BLaER1 (cell line): ENCODE results near the gene IER2.
"Not testable (repeated sequence)": the region's sequence is repeated elsewhere in the genome, so short reads cannot be mapped to it uniquely, and the experiment has no call there.

Source experiments
- H3K27ac ChIP-seq: shearing (Covaris generic); formaldehyde crosslinking; 2 replicates; pipeline ENCODE4 v1.8.1; 2022
- H3K27me3 ChIP-seq: shearing (Covaris generic); formaldehyde crosslinking; 2 replicates; pipeline ENCODE4 v1.8.1; 2022
- H3K36me3 ChIP-seq: shearing (Covaris generic); formaldehyde crosslinking; 2 replicates; pipeline ENCODE4 v1.8.1; 2022
- H3K4me1 ChIP-seq: shearing (Covaris generic); formaldehyde crosslinking; 2 replicates; pipeline ENCODE4 v1.8.1; 2022
- H3K4me2 ChIP-seq: shearing (Covaris generic); formaldehyde crosslinking; 2 replicates; pipeline ENCODE4 v1.8.1; 2022
- H3K4me3 ChIP-seq: shearing (Covaris generic); formaldehyde crosslinking; 2 replicates; pipeline ENCODE4 v1.8.1; 2022
- H3K9ac ChIP-seq: shearing (Covaris generic); formaldehyde crosslinking; 2 replicates; pipeline ENCODE4 v1.8.1; 2022
- H3K9me3 ChIP-seq: shearing (Covaris generic); formaldehyde crosslinking; 2 replicates; pipeline ENCODE4 v1.8.1; 2022
- H4K20me1 ChIP-seq: shearing (Covaris generic); formaldehyde crosslinking; 2 replicates; pipeline ENCODE4 v1.8.1; 2022
- Cebpa-rat ChIP-seq: shearing (Covaris generic); IDR thresholded peaks from 2 replicates; pipeline ENCODE4 v1.8.1; 2022

IER2 gene

DNA sequence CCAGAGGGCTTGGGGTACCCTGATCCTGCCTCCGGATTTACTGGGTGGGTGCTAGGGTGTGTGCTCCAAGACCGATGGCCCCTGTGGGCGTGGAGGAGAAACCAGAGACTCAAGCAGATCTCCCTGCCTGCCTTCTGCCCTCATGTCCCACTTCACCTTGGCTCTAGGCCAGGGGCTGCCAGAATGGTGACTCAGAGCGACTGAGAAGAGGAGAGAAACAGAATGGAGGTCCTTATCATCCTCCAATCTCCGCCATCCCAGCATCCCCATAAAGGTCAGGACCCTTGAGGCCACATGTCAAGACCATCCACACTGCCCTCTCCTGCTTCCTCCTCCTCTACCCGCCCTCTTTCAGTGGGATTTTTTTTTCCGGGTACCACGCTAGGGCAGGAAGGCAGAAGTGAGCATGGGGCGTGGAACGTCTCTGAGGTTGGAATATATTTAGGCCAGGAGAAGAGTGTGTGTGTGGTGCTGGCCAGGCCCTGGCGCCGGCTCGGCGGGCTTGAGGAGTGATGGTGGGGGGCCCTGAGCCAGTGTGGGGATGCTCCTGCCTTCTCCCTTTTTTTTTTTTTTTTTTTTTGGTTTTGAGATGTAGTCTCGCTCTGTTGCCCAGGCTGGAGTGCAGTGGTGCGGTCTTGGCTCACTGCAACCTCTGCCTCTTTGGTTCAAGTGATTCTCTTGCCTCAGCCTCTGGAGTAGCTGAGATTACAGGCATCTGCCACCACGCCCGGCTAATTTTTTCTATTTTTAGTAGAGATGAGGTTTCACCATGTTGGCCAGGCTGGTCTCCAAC, 22.3 kb downstream of the IER2 start:
- Histone ChIP-seq H3K27ac (peak overlapping the region; percentile 74), H3K9ac (peak overlapping the region; percentile 50), H3K4me1 (peaks cover 91% of the 10 kb centered on the region), H3K4me3 (no peak overlapping the region), H3K27me3 (no peaks in the 10 kb centered on the region), H3K36me3 (no peaks in the 10 kb centered on the region), H3K9me3 (no peaks in the 10 kb centered on the region), H3K4me2 (peak overlapping the region; percentile 93), H4K20me1 (no peaks in the 10 kb centered on the region)
- TF ChIP-seq Cebpa-rat: no peak

DNA sequence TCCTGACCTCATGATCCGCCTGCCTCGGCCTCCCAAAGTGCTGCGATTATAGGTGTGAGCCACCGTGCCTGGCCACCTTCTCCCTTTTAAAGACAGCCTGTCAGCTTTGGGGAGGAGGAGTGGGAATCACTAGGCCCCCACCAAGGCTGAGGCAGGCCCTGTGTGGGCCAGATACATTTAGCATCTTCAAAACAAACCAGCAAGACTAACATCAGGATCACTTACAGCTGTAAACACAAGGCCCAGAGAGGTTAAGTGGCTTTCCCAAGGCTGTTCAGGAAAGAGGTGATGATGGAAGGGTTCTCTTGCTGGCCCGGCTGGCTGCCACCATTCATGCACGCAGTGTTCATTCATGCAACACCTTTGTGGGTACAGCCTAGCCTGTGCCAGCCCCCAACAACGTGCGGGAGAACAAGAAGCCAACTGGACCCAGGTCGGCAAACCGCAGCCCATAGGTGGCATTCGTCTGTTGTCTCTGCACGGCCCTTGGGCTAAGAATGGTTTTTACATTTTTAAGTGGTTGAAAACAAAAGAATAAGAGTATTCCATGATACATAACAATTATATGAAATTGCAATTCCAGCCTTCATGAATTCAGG, 23.0 kb downstream of the IER2 start:
- Histone ChIP-seq H3K4me2 (peak overlapping the region; percentile 93), H3K9ac (peak overlapping the region; percentile 13; the same call in 1 of the 2 replicates), H3K4me3 (no peak overlapping the region), H3K4me1 (peaks cover 84% of the 10 kb centered on the region), H3K36me3 (no peaks in the 10 kb centered on the region), H4K20me1 (no peaks in the 10 kb centered on the region), H3K27ac (peak overlapping the region; percentile 74), H3K9me3 (no peaks in the 10 kb centered on the region), H3K27me3 (no peaks in the 10 kb centered on the region)
- no peak for TF ChIP-seq Cebpa-rat

DNA sequence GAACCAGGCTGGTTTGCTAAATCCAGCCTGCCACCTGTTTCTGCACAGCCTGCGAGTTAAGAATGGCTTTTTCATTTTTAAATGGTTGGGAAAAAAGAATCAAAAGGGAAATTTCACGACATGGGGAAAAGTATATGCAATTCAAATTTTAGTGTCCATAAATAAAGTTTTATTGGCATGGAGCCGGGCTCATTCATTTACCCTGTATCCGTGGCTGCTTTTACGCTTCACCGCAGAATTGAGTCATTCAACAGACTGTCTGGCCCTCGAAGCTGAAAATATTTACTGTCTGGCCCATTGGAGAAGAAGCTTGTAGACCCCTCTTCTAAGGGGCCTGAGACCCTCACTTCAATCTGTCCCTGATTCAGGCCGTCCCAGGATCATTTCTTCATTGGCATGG, 26.1 kb downstream of the IER2 start:
- Histone ChIP-seq H3K27me3 (no peaks in the 10 kb centered on the region), H3K9ac (no peak overlapping the region), H3K9me3 (no peaks in the 10 kb centered on the region), H3K4me2 (peak overlapping the region; percentile 7; the same call in 1 of the 2 replicates), H3K36me3 (no peaks in the 10 kb centered on the region), H3K4me3 (no peak overlapping the region), H3K27ac (0 out of 2 replicates have a peak overlapping the region, but pooled peaks have one; percentile 41), H4K20me1 (no peaks in the 10 kb centered on the region), H3K4me1 (peaks cover 83% of the 10 kb centered on the region)
- TF ChIP-seq Cebpa-rat: no peak

DNA sequence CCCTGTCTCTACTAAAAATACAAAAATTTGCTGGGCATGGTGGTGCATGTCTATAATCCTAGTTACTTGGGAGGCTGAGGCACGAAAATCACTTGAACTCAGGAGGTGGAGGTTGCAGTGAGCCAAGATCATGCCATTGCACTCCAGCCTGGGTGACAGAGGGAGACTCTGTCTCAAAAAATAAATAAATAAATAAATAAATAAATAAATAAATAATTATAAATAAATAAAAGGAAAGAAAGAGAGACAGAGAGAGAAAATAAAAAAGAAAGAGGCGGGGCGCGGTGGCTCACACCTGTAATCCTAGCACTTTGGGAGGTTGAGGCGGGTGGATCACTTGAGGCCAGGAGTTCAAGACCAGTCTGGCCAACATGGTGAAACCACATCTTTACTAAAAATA, 27.4 kb downstream of the IER2 start:
- H3K9ac ChIP-seq, H3K4me3 ChIP-seq, H3K9me3 ChIP-seq, H3K4me2 ChIP-seq, H3K27ac ChIP-seq, H3K27me3 ChIP-seq, H4K20me1 ChIP-seq, H3K36me3 ChIP-seq: not testable (repeated sequence)
- peaks cover 83% of the 10 kb centered on the region for H3K4me1 ChIP-seq

DNA sequence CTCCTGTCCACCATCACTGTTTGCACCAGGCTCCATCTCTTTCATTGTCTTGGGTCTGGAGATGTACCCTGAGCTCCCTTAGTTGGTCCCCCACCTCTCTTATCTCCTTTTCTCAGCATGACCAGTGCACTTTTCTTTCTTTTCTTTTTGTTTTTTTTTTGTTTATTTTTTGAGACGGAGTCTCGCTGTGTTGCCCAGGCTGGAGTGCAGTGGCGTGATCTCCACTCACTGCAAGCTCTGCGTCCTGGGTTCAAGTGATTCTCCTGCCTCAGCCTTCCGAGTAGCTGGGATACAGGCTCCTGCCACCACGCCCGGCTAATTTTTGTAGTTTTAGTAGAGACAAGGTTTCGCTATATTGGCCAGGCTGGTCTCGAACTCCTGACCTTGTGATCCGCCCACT, 28.1 kb downstream of the IER2 start:
- H3K4me1 ChIP-seq: peaks cover 83% of the 10 kb centered on the region
- H3K9me3 ChIP-seq, H3K9ac ChIP-seq, H3K4me3 ChIP-seq, H4K20me1 ChIP-seq, H3K27me3 ChIP-seq, H3K4me2 ChIP-seq, H3K27ac ChIP-seq, H3K36me3 ChIP-seq: not testable (repeated sequence)

DNA sequence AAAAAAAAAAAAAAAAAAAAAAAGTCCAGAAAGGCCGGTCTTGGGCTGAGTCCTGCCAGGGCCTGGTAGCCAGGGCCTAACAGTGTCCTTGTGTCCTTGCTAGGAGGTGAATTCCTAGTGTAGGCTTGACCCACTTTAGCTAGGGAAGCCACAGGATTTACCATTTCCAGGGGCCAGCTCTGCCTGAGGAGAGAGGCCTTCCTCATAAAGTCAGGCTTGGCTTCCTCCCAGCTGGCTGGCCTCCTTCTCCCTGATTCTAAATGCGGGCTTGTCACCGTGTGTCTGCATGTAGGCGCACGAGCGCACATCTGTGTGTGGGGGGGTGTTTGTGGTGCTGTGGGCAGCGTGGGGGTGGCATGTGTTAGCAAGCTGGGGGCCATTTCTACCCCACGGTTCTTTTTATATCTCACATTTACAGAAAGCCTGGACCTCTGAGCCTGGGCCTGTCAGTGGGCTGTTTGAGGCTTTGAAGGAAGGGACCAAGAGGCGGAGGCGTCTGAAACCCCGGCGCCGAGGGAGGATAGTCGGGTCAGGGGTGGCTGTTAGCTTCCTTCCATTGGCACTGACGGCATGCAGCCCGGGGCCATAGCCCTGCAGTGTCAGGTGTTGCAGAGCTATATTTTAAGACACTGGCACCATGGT, 31.7 kb downstream of the IER2 start:
- peaks cover 4% of the 10 kb centered on the region; the same call in 1 of the 2 replicates for H3K9me3 ChIP-seq
- H3K4me1 ChIP-seq: peaks cover 71% of the 10 kb centered on the region
- H3K27me3 ChIP-seq: no peaks in the 10 kb centered on the region
- H4K20me1 ChIP-seq: no peaks in the 10 kb centered on the region
- no peak for TF ChIP-seq Cebpa-rat
- H3K36me3 ChIP-seq: no peaks in the 10 kb centered on the region
- H3K4me3 ChIP-seq: no peak overlapping the region
- H3K4me2 ChIP-seq: peak overlapping the region; percentile 81
- peak overlapping the region; percentile 51 for H3K9ac ChIP-seq
- peak overlapping the region; percentile 79 for H3K27ac ChIP-seq

DNA sequence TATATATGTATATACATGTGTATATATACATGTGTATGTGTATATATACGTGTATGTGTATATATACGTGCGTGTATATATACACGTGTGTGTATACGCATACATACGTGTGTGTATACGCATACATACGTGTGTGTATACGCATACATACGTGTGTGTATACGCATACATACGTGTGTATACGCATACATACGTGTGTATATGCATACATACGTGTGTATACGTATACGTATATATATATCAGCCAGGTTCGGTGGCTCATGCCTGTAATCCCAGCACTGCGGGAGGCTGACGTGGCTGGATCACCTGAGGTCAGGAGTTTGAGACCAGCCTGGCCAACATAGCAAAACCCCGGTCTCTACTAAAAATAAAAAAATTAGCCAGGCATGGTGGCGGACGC, 34.7 kb downstream of the IER2 start:
- H4K20me1 ChIP-seq, H3K4me3 ChIP-seq, H3K27ac ChIP-seq, H3K9ac ChIP-seq, H3K9me3 ChIP-seq, H3K36me3 ChIP-seq, H3K27me3 ChIP-seq: not testable (repeated sequence)
- Histone ChIP-seq H3K4me2 (0 out of 2 replicates have a peak overlapping the region, but pooled peaks have one; percentile 12), H3K4me1 (peaks cover 74% of the 10 kb centered on the region)

DNA sequence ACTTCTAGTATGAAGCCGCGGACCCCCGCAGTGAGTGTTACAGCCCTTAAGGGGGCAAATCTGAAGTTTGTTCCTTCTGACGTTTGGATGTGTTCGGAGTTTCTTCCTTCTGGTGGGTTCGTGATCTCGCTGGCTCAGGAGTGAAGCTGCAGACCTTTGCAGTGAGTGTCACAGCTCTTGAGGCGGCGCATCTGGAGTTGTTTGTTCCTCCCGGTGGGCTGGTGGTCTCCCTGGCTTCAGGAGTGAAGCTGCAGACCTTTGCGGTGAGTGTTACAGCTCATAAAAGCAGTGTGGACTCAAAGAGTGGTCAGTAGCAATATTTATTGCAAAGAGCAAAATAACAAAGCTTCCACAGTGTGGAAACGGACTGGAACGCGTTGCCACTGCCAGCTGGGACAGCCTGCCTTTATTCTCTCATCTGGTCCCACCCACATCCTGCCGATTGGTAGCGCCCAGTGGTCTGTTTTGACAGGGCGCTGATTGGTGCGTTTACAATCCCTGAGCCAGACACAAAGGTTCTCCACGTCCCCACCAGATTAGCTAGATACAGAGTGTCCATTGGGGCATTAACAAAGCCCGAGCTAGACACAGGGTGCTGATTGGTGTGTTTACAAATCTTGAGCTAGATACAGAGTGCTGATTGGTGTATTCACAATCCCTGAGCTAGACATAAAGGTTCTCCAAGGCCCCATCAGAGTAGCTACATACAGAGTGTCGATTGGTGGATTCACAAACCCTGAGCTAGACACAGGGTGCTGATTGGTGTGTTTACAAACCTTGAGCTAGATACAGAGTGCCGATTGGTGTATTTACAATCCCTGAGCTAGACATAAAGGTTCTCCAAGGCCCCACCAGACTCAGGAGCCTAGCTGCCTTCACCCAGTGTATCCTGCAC, 35.8 kb downstream of the IER2 start:
- H4K20me1 ChIP-seq: not testable (repeated sequence)
- peak overlapping the region; percentile 35; the same call in 1 of the 2 replicates for H3K27ac ChIP-seq

DNA sequence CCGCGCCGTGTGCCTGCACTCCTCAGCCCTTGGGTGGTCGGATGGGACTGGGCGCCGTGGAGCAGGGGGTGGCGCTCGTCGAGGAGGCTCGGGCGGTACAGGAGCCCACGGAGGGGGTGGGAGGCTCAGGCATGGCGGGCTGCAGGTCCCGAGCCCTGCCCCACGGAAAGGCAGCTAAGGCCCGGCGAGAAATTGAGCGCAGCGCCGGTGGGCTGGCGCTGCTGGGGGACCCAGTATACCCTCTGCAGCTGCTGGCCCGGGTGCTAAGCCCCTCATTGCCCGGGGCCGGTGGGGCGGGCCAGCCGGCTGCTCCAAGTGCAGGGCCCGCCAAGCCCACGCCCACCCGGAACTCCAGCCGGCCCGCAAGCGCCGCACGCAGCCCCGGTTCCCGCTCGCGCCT, 36.5 kb downstream of the IER2 start:
- not testable (repeated sequence) for H3K36me3 ChIP-seq, H3K9ac ChIP-seq, H3K27me3 ChIP-seq, H4K20me1 ChIP-seq, H3K4me3 ChIP-seq, H3K27ac ChIP-seq, H3K9me3 ChIP-seq
- peaks cover 57% of the 10 kb centered on the region for H3K4me1 ChIP-seq
- H3K4me2 ChIP-seq: peak overlapping the region; percentile 26; the same call in 1 of the 2 replicates

More for the DNA sequence above, 35.8 kb downstream of the IER2 start:
- H3K4me3 ChIP-seq, H3K27me3 ChIP-seq, H3K9ac ChIP-seq, H3K9me3 ChIP-seq, H3K36me3 ChIP-seq: not testable (repeated sequence)
- Histone ChIP-seq H3K4me1 (peaks cover 63% of the 10 kb centered on the region), H3K4me2 (0 out of 2 replicates have a peak overlapping the region, but pooled peaks have one; percentile 12)
